ENCODE data around the gene AGL.

The AGL gene

DNA sequence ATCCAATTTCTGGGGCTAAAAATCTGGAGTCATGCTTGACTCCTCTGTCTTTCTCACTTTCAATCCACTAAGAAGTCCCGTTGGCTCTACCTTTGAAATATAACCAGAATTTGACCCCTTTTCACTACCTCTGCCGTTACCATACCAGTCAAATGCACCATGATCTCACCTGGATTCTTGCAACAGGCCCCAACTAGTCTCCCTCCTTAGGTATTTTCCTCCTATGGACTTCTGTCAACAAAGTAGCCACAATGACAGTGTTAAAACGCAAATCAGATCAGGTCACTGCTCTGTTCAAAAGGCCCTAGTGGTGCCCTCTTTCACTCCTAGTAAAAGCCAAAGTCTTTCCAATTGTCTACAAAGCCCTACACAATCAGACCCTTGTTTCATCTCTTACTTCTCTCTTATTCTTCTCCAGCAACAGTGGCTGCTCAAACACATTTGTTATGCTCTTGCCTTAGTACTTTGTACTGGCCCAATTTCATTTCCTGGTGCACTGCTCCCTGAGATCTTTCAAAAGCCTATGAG is 35.7 kb upstream of the AGL start:
- Histone ChIP-seq H3K4me1 (no peaks in the 10 kb centered on the region), H3K36me3 (no peaks in the 10 kb centered on the region), H3K9me3 (no peaks in the 10 kb centered on the region), H3K4me3 (ENCODE audit: low read depth, low read length) (no peak overlapping the region), H3K27me3 (no peaks in the 10 kb centered on the region)
- no peak for DNase-seq
- TF ChIP-seq, protein P1, sequence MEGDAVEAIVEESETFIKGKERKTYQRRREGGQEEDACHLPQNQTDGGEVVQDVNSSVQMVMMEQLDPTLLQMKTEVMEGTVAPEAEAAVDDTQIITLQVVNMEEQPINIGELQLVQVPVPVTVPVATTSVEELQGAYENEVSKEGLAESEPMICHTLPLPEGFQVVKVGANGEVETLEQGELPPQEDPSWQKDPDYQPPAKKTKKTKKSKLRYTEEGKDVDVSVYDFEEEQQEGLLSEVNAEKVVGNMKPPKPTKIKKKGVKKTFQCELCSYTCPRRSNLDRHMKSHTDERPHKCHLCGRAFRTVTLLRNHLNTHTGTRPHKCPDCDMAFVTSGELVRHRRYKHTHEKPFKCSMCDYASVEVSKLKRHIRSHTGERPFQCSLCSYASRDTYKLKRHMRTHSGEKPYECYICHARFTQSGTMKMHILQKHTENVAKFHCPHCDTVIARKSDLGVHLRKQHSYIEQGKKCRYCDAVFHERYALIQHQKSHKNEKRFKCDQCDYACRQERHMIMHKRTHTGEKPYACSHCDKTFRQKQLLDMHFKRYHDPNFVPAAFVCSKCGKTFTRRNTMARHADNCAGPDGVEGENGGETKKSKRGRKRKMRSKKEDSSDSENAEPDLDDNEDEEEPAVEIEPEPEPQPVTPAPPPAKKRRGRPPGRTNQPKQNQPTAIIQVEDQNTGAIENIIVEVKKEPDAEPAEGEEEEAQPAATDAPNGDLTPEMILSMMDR (IDR thresholded peaks at IDR 0.05; ENCODE audit: low read depth, low read length) = no peak

GRCh38 chr1:99816656-99817055 is 33.5 kb upstream of the AGL start:
- no peaks in the 10 kb centered on the region for H3K36me3 ChIP-seq
- TF ChIP-seq, protein P1 (IDR thresholded peaks at IDR 0.05; ENCODE audit: low read depth, low read length) = no peak
- H3K4me1 ChIP-seq = no peaks in the 10 kb centered on the region
- no peak overlapping the region for H3K4me3 ChIP-seq (ENCODE audit: low read depth, low read length)
- no peaks in the 10 kb centered on the region for H3K27me3 ChIP-seq
- no peaks in the 10 kb centered on the region for H3K9me3 ChIP-seq
- no peak for DNase-seq

GRCh38 chr1:99818063-99818699 is 32.0 kb upstream of the AGL start:
- Histone ChIP-seq H3K9me3 (no peaks in the 10 kb centered on the region), H3K4me3 (ENCODE audit: low read depth, low read length) (no peak overlapping the region), H3K27me3 (no peaks in the 10 kb centered on the region), H3K4me1 (no peaks in the 10 kb centered on the region), H3K36me3 (no peaks in the 10 kb centered on the region)
- DNase-seq = no peak
- TF ChIP-seq, protein P1 (IDR thresholded peaks at IDR 0.05; ENCODE audit: low read depth, low read length) = no peak

DNA sequence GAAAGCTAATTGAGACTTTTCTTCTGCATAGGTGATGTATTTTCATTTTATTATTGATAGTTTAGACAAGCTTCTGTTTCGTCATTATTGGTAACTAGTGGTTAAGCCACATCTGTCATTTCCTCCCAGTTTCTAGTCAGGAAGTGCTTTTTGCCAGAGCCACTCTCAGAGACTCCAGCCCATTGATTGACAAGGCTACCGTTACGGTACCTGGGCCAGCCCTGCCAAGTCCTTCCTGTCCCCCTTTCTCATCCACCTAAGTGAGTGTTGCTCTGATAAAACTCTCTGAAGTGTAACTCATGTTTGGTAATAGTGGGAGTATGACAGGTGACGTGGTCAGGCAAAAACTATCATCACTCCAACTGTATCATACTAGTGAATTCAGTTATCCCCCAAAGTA is 29.6 kb upstream of the AGL start:
- no peaks in the 10 kb centered on the region for H3K4me1 ChIP-seq
- H3K27me3 ChIP-seq = no peaks in the 10 kb centered on the region
- no peak overlapping the region for H3K4me3 ChIP-seq (ENCODE audit: low read depth, low read length)
- H3K36me3 ChIP-seq = no peaks in the 10 kb centered on the region
- no peaks in the 10 kb centered on the region for H3K9me3 ChIP-seq
- no peak for DNase-seq
- TF ChIP-seq, protein P1 (IDR thresholded peaks at IDR 0.05; ENCODE audit: low read depth, low read length) = no peak

DNA sequence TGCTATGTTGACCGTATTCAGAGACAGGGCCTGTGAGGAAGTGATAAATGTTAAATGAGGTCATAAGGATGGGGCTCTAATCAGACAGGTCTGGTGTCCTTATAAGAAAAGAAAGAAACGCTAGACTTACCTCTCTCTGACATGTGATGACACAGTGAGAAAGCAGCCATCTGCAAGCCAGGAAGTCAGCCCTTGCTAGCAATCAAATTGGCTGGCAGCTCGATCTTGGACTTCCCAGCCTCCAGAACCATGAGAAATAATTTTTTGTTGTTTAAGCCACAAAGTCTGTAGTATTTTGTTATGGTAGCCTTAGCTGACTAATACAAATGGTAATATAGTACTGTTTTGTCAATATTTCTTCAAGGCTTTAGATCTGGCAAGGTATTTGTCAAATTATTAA is 25.1 kb upstream of the AGL start:
- TF ChIP-seq, protein P1 (IDR thresholded peaks at IDR 0.05; ENCODE audit: low read depth, low read length) = no peak
- Histone ChIP-seq H3K4me1 (no peaks in the 10 kb centered on the region), H3K36me3 (no peaks in the 10 kb centered on the region), H3K9me3 (no peaks in the 10 kb centered on the region), H3K27me3 (no peaks in the 10 kb centered on the region), H3K4me3 (ENCODE audit: low read depth, low read length) (no peak overlapping the region)
- no peak for DNase-seq

DNA sequence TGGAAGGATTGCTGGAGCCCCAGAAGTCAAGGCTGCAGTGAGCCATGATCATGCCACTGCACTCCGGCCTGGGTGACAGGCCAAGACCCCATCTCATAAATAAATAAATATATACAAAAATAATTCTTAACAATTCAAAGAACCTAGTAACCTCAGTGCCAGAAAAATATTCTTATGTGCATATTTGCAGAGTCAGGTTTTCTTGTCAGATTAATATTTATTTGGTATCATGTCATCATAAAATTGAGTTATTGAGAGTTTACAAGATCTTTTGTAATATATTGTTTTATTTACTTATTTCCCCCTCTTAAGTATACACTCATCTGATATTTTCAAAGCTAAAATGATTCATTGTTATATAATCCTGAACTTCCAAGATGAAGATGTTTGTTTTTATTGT is 24.5 kb upstream of the AGL start:
- H3K4me3 ChIP-seq (ENCODE audit: low read depth, low read length) = no peak overlapping the region
- no peaks in the 10 kb centered on the region for H3K36me3 ChIP-seq
- DNase-seq = no peak
- H3K9me3 ChIP-seq = no peaks in the 10 kb centered on the region
- H3K27me3 ChIP-seq = no peaks in the 10 kb centered on the region
- H3K4me1 ChIP-seq = no peaks in the 10 kb centered on the region
- TF ChIP-seq, protein P1 (IDR thresholded peaks at IDR 0.05; ENCODE audit: low read depth, low read length) = no peak

All from BE2C (cell line).